NT2/D1 (cell line): ENCODE results near the gene YY2.

Experiments
- DNase-seq: peaks from one replicate; pipeline ENCODE4 v3.0.0-alpha.2; 2011; ENCODE audit warnings: low read depth, low spot score
- H3K27me3 ChIP-seq: 2 replicates; pipeline ENCODE4 v1.6.0; 2011; ENCODE audit warnings: mild to moderate bottlenecking; ENCODE audit not compliant: insufficient read length, insufficient read depth
- H3K36me3 ChIP-seq: 2 replicates; pipeline ENCODE4 v1.6.1; 2011; ENCODE audit warnings: mild to moderate bottlenecking, low read length, mixed read lengths; ENCODE audit not compliant: insufficient read depth, insufficient read length
- H3K4me1 ChIP-seq: 2 replicates; pipeline ENCODE4 v1.5.1; 2011; ENCODE audit not compliant: insufficient read depth, insufficient read length
- H3K4me3 ChIP-seq: 2 replicates; pipeline ENCODE4 v1.5.1; 2011; ENCODE audit warnings: low read depth; ENCODE audit not compliant: insufficient read length
- H3K9ac ChIP-seq: 2 replicates; pipeline ENCODE4 v1.6.0; 2011; ENCODE audit warnings: low read depth; ENCODE audit not compliant: insufficient read length
- H3K9me3 ChIP-seq: 2 replicates; pipeline ENCODE4 v1.5.1; 2011; ENCODE audit warnings: mild to moderate bottlenecking, low read length; ENCODE audit not compliant: insufficient read depth
- SUZ12 ChIP-seq: IDR thresholded peaks from 2 replicates; pipeline ENCODE4 v1.6.1; 2011; ENCODE audit not compliant: insufficient read length, insufficient read depth; ENCODE audit errors: extremely low read depth
- YY1 ChIP-seq: IDR thresholded peaks from 2 replicates; pipeline ENCODE4 v1.6.1; 2011; ENCODE audit not compliant: insufficient read length, insufficient read depth
- ZNF274 ChIP-seq: IDR thresholded peaks from 2 replicates; pipeline ENCODE4 v1.6.1; 2011; ENCODE audit warnings: mild to moderate bottlenecking, low read depth, low read length

YY2 gene

GRCh38 chrX:21875013-21875412 lies 19.2 kb downstream of the YY2 start:
- no peaks in the 10 kb centered on the region for H3K27me3 ChIP-seq
- TF ChIP-seq SUZ12 (no peak), ZNF274 (no peak), YY1 (no peak)
- DNase-seq: no peak

GRCh38 chrX:21881881-21882574 lies 26.2 kb downstream of the YY2 start:
- H3K27me3 ChIP-seq: no peaks in the 10 kb centered on the region
- H3K9me3 ChIP-seq: no peaks in the 10 kb centered on the region
- H3K4me1 ChIP-seq: no peaks in the 10 kb centered on the region
- TF ChIP-seq SUZ12 (no peak), ZNF274 (no peak), YY1 (no peak)
- no peak overlapping the region for H3K4me3 ChIP-seq
- peaks cover 22% of the 10 kb centered on the region for H3K36me3 ChIP-seq
- DNase-seq: no peak
- H3K9ac ChIP-seq: no peak overlapping the region

More at GRCh38 chrX:21875013-21875412, 19.2 kb downstream of the YY2 start:
- Histone ChIP-seq H3K9me3 (no peaks in the 10 kb centered on the region), H3K9ac (no peak overlapping the region), H3K36me3 (peaks cover 8% of the 10 kb centered on the region), H3K4me1 (no peaks in the 10 kb centered on the region), H3K4me3 (no peak overlapping the region)

DNA sequence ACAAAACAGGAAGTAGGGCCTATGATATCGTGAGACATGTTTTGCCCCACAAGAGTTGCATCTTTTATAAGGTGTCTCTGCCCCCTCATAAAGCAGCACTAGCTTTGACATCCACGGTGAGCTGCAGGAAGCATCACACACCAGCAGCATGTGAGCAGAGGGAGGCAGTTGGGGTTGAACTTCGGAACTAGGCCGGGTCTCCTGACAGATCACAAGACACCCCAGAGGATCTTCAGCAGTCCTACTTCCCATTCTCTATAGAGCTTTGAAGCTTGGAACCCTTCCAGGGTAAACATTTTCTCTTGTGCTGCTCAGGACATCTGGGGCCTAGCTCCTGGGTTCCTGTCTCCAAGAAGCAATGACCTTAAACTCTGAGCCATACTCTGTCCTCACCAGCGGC lies 27.5 kb downstream of the YY2 start:
- H3K9ac ChIP-seq: no peak overlapping the region
- TF ChIP-seq SUZ12: no peak
- no peak for TF ChIP-seq YY1
- no peak for TF ChIP-seq ZNF274
- H3K9me3 ChIP-seq: no peaks in the 10 kb centered on the region
- no peak overlapping the region for H3K4me3 ChIP-seq
- H3K27me3 ChIP-seq: no peaks in the 10 kb centered on the region
- H3K36me3 ChIP-seq: peaks cover 18% of the 10 kb centered on the region
- no peak for DNase-seq
- H3K4me1 ChIP-seq: no peaks in the 10 kb centered on the region

DNA sequence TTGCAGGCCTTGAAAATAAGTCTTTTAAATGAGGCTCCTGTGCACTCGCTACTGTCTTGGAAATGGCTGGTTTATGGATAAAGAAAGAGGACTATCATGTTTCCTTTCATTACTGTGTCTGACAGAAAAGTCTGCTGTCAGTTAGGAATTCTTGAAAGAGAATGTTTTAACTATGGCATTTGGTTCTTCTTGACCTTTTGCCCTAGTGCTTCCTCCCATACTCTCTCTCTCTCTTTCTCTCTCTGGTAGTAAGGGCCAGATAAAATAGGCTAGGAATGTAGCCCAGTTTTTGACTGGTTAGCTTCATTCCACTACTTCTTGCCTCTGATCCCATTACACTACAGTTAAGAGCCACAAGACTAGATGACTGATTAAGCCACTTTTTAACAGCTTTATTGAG lies 29.8 kb downstream of the YY2 start:
- H3K9ac ChIP-seq: no peak overlapping the region
- H3K4me3 ChIP-seq: no peak overlapping the region
- no peaks in the 10 kb centered on the region for H3K27me3 ChIP-seq
- no peaks in the 10 kb centered on the region for H3K9me3 ChIP-seq
- H3K4me1 ChIP-seq: no peaks in the 10 kb centered on the region
- H3K36me3 ChIP-seq: peaks cover 15% of the 10 kb centered on the region
- TF ChIP-seq SUZ12 (no peak), YY1 (no peak), ZNF274 (no peak)
- no peak for DNase-seq

- H3K9ac ChIP-seq: no peak overlapping the region
- DNase-seq: no peak
- H3K9me3 ChIP-seq: no peaks in the 10 kb centered on the region
- TF ChIP-seq SUZ12: no peak
- TF ChIP-seq ZNF274: no peak
- no peak for TF ChIP-seq YY1
- no peaks in the 10 kb centered on the region for H3K27me3 ChIP-seq
- H3K4me1 ChIP-seq: no peaks in the 10 kb centered on the region
- H3K4me3 ChIP-seq: no peak overlapping the region
- no peaks in the 10 kb centered on the region for H3K36me3 ChIP-seq
Observed at GRCh38 chrX:21905313-21905712, 49.5 kb downstream of the YY2 start.

- Histone ChIP-seq H3K4me1 (no peaks in the 10 kb centered on the region), H3K9me3 (no peaks in the 10 kb centered on the region), H3K36me3 (no peaks in the 10 kb centered on the region), H3K27me3 (no peaks in the 10 kb centered on the region), H3K4me3 (no peak overlapping the region), H3K9ac (no peak overlapping the region)
- DNase-seq: no peak
- TF ChIP-seq YY1 (no peak), ZNF274 (no peak), SUZ12 (no peak)
Observed at GRCh38 chrX:21905953-21906352, 50.2 kb downstream of the YY2 start.

- Histone ChIP-seq H3K9ac (no peak overlapping the region), H3K9me3 (no peaks in the 10 kb centered on the region), H3K36me3 (no peaks in the 10 kb centered on the region), H3K4me3 (no peak overlapping the region), H3K4me1 (no peaks in the 10 kb centered on the region), H3K27me3 (no peaks in the 10 kb centered on the region)
- DNase-seq: no peak
- TF ChIP-seq ZNF274 (no peak), YY1 (no peak), SUZ12 (no peak)
Observed at GRCh38 chrX:21907260-21907659, 51.5 kb downstream of the YY2 start.
